ENCODE data around the gene ARHGEF40.
A peak's percentile ranks its signal among the peaks of the same experiment; 100 is the strongest.
"Not testable (repeated sequence)": the region's sequence is repeated elsewhere in the genome, so short reads cannot be mapped to it uniquely, and the experiment has no call there.

Gene ARHGEF40

GRCh38 chr14:21033133-21033698 lies 36.9 kb upstream of the ARHGEF40 start:
- Mint-ChIP-seq H3K4me1 (ENCODE audit: low read depth) (peaks cover 51% of the 10 kb centered on the region), H3K36me3 (ENCODE audit: low read depth) (no peaks in the 10 kb centered on the region), H3K9me3 (no peaks in the 10 kb centered on the region), H3K4me3 (no peak overlapping the region), H3K27ac (peak overlapping the region; percentile 21), H3K27me3 (peaks cover 11% of the 10 kb centered on the region)
- intact Hi-C loops (cut with micrococcal nuclease) = no loop called here

GRCh38 chr14:21034707-21035106 lies 35.4 kb upstream of the ARHGEF40 start, which contains the start of gene RNASE13:
Gene RNASE13, minus strand, starts transcription at chr14:21034807. Its CDS starts 519 bp downstream, at chr14:21034288.
- intact Hi-C loops (cut with micrococcal nuclease) = no loop called here
- H3K27me3 Mint-ChIP-seq = peaks cover 9% of the 10 kb centered on the region
- H3K4me3 Mint-ChIP-seq = no peak within 1 kb of the TSS
- peak within 1 kb of the TSS; percentile 21 for H3K27ac Mint-ChIP-seq
- H3K9me3 Mint-ChIP-seq = no peaks in the 10 kb centered on the region
- H3K36me3 Mint-ChIP-seq (ENCODE audit: low read depth) = no peaks in the 10 kb centered on the region
- peaks cover 59% of the 10 kb centered on the region for H3K4me1 Mint-ChIP-seq (ENCODE audit: low read depth)

- intact Hi-C loops (cut with micrococcal nuclease) = no loop called here
- Mint-ChIP-seq H3K27ac (peak overlapping the region; percentile 38), H3K36me3 (ENCODE audit: low read depth) (no peaks in the 10 kb centered on the region), H3K9me3 (no peaks in the 10 kb centered on the region), H3K4me1 (ENCODE audit: low read depth) (peaks cover 64% of the 10 kb centered on the region), H3K27me3 (peaks cover 6% of the 10 kb centered on the region), H3K4me3 (no peak overlapping the region)
These were observed 33.4 kb upstream of the ARHGEF40 start for GRCh38 chr14:21036751-21037150.

GRCh38 chr14:21037156-21037555 lies 32.9 kb upstream of the ARHGEF40 start:
- no peaks in the 10 kb centered on the region for H3K36me3 Mint-ChIP-seq (ENCODE audit: low read depth)
- H3K27ac Mint-ChIP-seq = no peak overlapping the region
- peaks cover 62% of the 10 kb centered on the region for H3K4me1 Mint-ChIP-seq (ENCODE audit: low read depth)
- peaks cover 5% of the 10 kb centered on the region for H3K27me3 Mint-ChIP-seq
- intact Hi-C loops (cut with micrococcal nuclease) = no loop called here
- H3K4me3 Mint-ChIP-seq = no peak overlapping the region
- H3K9me3 Mint-ChIP-seq = no peaks in the 10 kb centered on the region

- H3K9me3 Mint-ChIP-seq = no peaks in the 10 kb centered on the region
- H3K4me3 Mint-ChIP-seq = no peak overlapping the region
- no peaks in the 10 kb centered on the region for H3K36me3 Mint-ChIP-seq (ENCODE audit: low read depth)
- peak overlapping the region; percentile 31 for H3K27ac Mint-ChIP-seq
- intact Hi-C loops (cut with micrococcal nuclease) = no loop called here
- peaks cover 60% of the 10 kb centered on the region for H3K4me1 Mint-ChIP-seq (ENCODE audit: low read depth)
- H3K27me3 Mint-ChIP-seq = peaks cover 19% of the 10 kb centered on the region
These were observed 31.4 kb upstream of the ARHGEF40 start for GRCh38 chr14:21038441-21039422.

- Mint-ChIP-seq H3K27ac (peak overlapping the region; percentile 31), H3K9me3 (no peaks in the 10 kb centered on the region), H3K4me1 (ENCODE audit: low read depth) (peaks cover 60% of the 10 kb centered on the region), H3K27me3 (peaks cover 27% of the 10 kb centered on the region), H3K36me3 (ENCODE audit: low read depth) (no peaks in the 10 kb centered on the region), H3K4me3 (no peak overlapping the region)
- intact Hi-C loops (cut with micrococcal nuclease) = loop anchor here (1.0 kb wide), 1 partner anchor 25 kb away; no protein-coding TSS in a partner anchor
These were observed 30.3 kb upstream of the ARHGEF40 start for GRCh38 chr14:21039585-21040369.

GRCh38 chr14:21040370-21040925 lies 29.7 kb upstream of the ARHGEF40 start:
- Mint-ChIP-seq H3K4me1 (ENCODE audit: low read depth) (peaks cover 54% of the 10 kb centered on the region), H3K4me3 (no peak overlapping the region), H3K9me3 (no peaks in the 10 kb centered on the region), H3K27me3 (peaks cover 28% of the 10 kb centered on the region), H3K27ac (no peak overlapping the region), H3K36me3 (ENCODE audit: low read depth) (no peaks in the 10 kb centered on the region)
- intact Hi-C loops (cut with micrococcal nuclease) = loop anchor here (1.0 kb wide), 1 partner anchor 26 kb away; no protein-coding TSS in a partner anchor

GRCh38 chr14:21040941-21041340 lies 29.2 kb upstream of the ARHGEF40 start:
- Mint-ChIP-seq H3K4me1 (ENCODE audit: low read depth) (peaks cover 49% of the 10 kb centered on the region), H3K27me3 (peaks cover 28% of the 10 kb centered on the region)
- H3K9me3 Mint-ChIP-seq; H3K36me3 Mint-ChIP-seq (ENCODE audit: low read depth); H3K4me3 Mint-ChIP-seq; H3K27ac Mint-ChIP-seq: not testable (repeated sequence)
- intact Hi-C loops (cut with micrococcal nuclease) = loop anchor here (1.0 kb wide), 1 partner anchor 27 kb away; no protein-coding TSS in a partner anchor

GRCh38 chr14:21041676-21042433 lies 28.2 kb upstream of the ARHGEF40 start, which contains the start of gene RNASE7:
Gene RNASE7, plus strand, starts transcription at chr14:21042362. Its CDS starts 631 bp downstream, at chr14:21042993.
- Mint-ChIP-seq H3K27me3 (peaks cover 26% of the 10 kb centered on the region), H3K4me1 (ENCODE audit: low read depth) (peaks cover 40% of the 10 kb centered on the region), H3K36me3 (ENCODE audit: low read depth) (no peaks in the 10 kb centered on the region), H3K4me3 (no peak within 1 kb of the TSS), H3K27ac (no peak within 1 kb of the TSS), H3K9me3 (no peaks in the 10 kb centered on the region)
- intact Hi-C loops (cut with micrococcal nuclease) = no loop called here

- intact Hi-C loops (cut with micrococcal nuclease) = no loop called here
- Mint-ChIP-seq H3K27ac (no peak overlapping the region), H3K4me1 (ENCODE audit: low read depth) (peaks cover 37% of the 10 kb centered on the region), H3K9me3 (no peaks in the 10 kb centered on the region), H3K4me3 (no peak overlapping the region), H3K36me3 (ENCODE audit: low read depth) (no peaks in the 10 kb centered on the region), H3K27me3 (peaks cover 29% of the 10 kb centered on the region)
These were observed 27.2 kb upstream of the ARHGEF40 start for GRCh38 chr14:21042918-21043317.

GRCh38 chr14:21043387-21043973 lies 26.6 kb upstream of the ARHGEF40 start:
- Mint-ChIP-seq H3K27me3 (peaks cover 29% of the 10 kb centered on the region), H3K27ac (no peak overlapping the region), H3K4me1 (ENCODE audit: low read depth) (peaks cover 37% of the 10 kb centered on the region), H3K4me3 (no peak overlapping the region), H3K9me3 (no peaks in the 10 kb centered on the region), H3K36me3 (ENCODE audit: low read depth) (no peaks in the 10 kb centered on the region)
- intact Hi-C loops (cut with micrococcal nuclease) = no loop called here

- Mint-ChIP-seq H3K4me3 (no peak overlapping the region), H3K9me3 (no peaks in the 10 kb centered on the region), H3K27ac (peak overlapping the region; percentile 23), H3K27me3 (peaks cover 31% of the 10 kb centered on the region), H3K4me1 (ENCODE audit: low read depth) (peaks cover 33% of the 10 kb centered on the region), H3K36me3 (ENCODE audit: low read depth) (no peaks in the 10 kb centered on the region)
- intact Hi-C loops (cut with micrococcal nuclease) = no loop called here
These were observed 26.0 kb upstream of the ARHGEF40 start for GRCh38 chr14:21043974-21044618.

Data from dendritic cell treated with granulocyte-macrophage colony-stimulating factor and Interleukin-4, amounts not matched to agents 40 ng/mL and 50 ng/mL, for 4 days (primary cell).